ENCODE results near the gene GRXCR2.

The GRXCR2 gene

GRCh38 chr5:145818604-145819003 is 54.2 kb downstream of the GRXCR2 start:
- no peak for ATAC-seq
- TF ChIP-seq ARNTL (CRISPR knock-in tag; IDR thresholded peaks at IDR 0.05; ENCODE audit: borderline replicate concordance, low read depth) (no peak), ISL1 (CRISPR knock-in tag; IDR thresholded peaks at IDR 0.05) (no peak), BACH2 (CRISPR knock-in tag; IDR thresholded peaks at IDR 0.05; ENCODE audit: borderline replicate concordance) (no peak), OSR1 (CRISPR knock-in tag; IDR thresholded peaks at IDR 0.05) (no peak), RARB (CRISPR knock-in tag; IDR thresholded peaks at IDR 0.05) (no peak), ZNF8 (CRISPR knock-in tag; IDR thresholded peaks at IDR 0.05) (no peak)

- no peak for ATAC-seq
- TF ChIP-seq ZNF8 (CRISPR knock-in tag; IDR thresholded peaks at IDR 0.05) (no peak), ESRRG (CRISPR knock-in tag; IDR thresholded peaks at IDR 0.05) (no peak), BACH2 (CRISPR knock-in tag; IDR thresholded peaks at IDR 0.05; ENCODE audit: borderline replicate concordance) (no peak), TCF4 (CRISPR knock-in tag; IDR thresholded peaks at IDR 0.05; ENCODE audit: borderline replicate concordance) (no peak), ISL1 (CRISPR knock-in tag; IDR thresholded peaks at IDR 0.05) (no peak), RARB (CRISPR knock-in tag; IDR thresholded peaks at IDR 0.05) (no peak), PPARA (CRISPR knock-in tag; IDR thresholded peaks at IDR 0.05; ENCODE audit: borderline replicate concordance) (no peak), POU6F1 (CRISPR knock-in tag; IDR thresholded peaks at IDR 0.05; ENCODE audit: borderline replicate concordance, low read depth) (no peak), CSRNP3 (CRISPR knock-in tag; IDR thresholded peaks at IDR 0.05) (no peak)
These were observed 59.9 kb downstream of the GRXCR2 start for GRCh38 chr5:145812877-145813276.

GRCh38 chr5:145811834-145812625 is 60.8 kb downstream of the GRXCR2 start:
- ATAC-seq: peak; percentile 95
- TF ChIP-seq ESRRG (CRISPR knock-in tag; IDR thresholded peaks at IDR 0.05) (no peak), OSR1 (CRISPR knock-in tag; IDR thresholded peaks at IDR 0.05) (no peak), ZNF8 (CRISPR knock-in tag; IDR thresholded peaks at IDR 0.05) (no peak), ARNTL (CRISPR knock-in tag; IDR thresholded peaks at IDR 0.05; ENCODE audit: borderline replicate concordance, low read depth) (no peak), PPARA (CRISPR knock-in tag; IDR thresholded peaks at IDR 0.05; ENCODE audit: borderline replicate concordance) (no peak), CSDC2 (CRISPR knock-in tag; IDR thresholded peaks at IDR 0.05) (no peak), TCF4 (CRISPR knock-in tag; IDR thresholded peaks at IDR 0.05; ENCODE audit: borderline replicate concordance) (no peak), ZNF565 (CRISPR knock-in tag; conservative IDR thresholded peaks at IDR 0.05; ENCODE audit: low read depth) (no peak), SNAI2 (CRISPR knock-in tag; IDR thresholded peaks at IDR 0.05) (no peak), ISL1 (CRISPR knock-in tag; IDR thresholded peaks at IDR 0.05) (no peak), POU6F1 (CRISPR knock-in tag; IDR thresholded peaks at IDR 0.05; ENCODE audit: borderline replicate concordance, low read depth) (no peak), ZFP30 (CRISPR knock-in tag; IDR thresholded peaks at IDR 0.05) (no peak), CREB5 (CRISPR knock-in tag; IDR thresholded peaks at IDR 0.05; ENCODE audit: low read depth) (no peak), ZC3H10 (CRISPR knock-in tag; IDR thresholded peaks at IDR 0.05) (no peak), TOX (CRISPR knock-in tag; IDR thresholded peaks at IDR 0.05; ENCODE audit: borderline replicate concordance) (no peak), CSRNP3 (CRISPR knock-in tag; IDR thresholded peaks at IDR 0.05) (no peak), GLIS3 (CRISPR knock-in tag; IDR thresholded peaks at IDR 0.05) (no peak), BACH2 (CRISPR knock-in tag; IDR thresholded peaks at IDR 0.05; ENCODE audit: borderline replicate concordance) (no peak), RARB (CRISPR knock-in tag; IDR thresholded peaks at IDR 0.05) (no peak), TSHZ2 (CRISPR knock-in tag; IDR thresholded peaks at IDR 0.05) (no peak)

Data from SK-N-SH treated with all-trans-retinoic acid at 6 μM for 48 hours (cell line).